Kidney epithelial cell (primary cell): ENCODE measurements around the gene AUNIP. TPM values are rescaled to one million over a fixed set of nuclear protein-coding genes. Genes with fewer than 3 reads are reported as not detected.

ENCODE experiments used
- DNase-seq: peaks from one replicate; pipeline ENCODE4 v3.0.0-alpha.2; 2010; ENCODE audit warnings: low read depth
- H3K27me3 ChIP-seq: 2 replicates; pipeline ENCODE4 v1.6.0; 2011; ENCODE audit warnings: low read length; ENCODE audit not compliant: control insufficient read depth, insufficient read depth
- H3K36me3 ChIP-seq: 2 replicates; pipeline ENCODE4 v1.5.1; 2011; ENCODE audit warnings: low read length; ENCODE audit not compliant: control insufficient read depth, insufficient read depth
- H3K4me3 ChIP-seq: 2 replicates; pipeline ENCODE4 v1.5.1; 2011; ENCODE audit warnings: low read depth, mild to moderate bottlenecking, control low read depth, low read length
- CTCF ChIP-seq: IDR thresholded peaks from 2 replicates; pipeline ENCODE4 v1.5.1; 2011; ENCODE audit warnings: mild to moderate bottlenecking, moderate library complexity, low read length, control low read depth, inconsistent platforms; ENCODE audit not compliant: insufficient read depth, poor library complexity, severe bottlenecking
- total RNA-seq: library from RNA; depleted of rRNA; stranded (reverse); fragments of >200 nt; gene quantifications from 2 replicates; pipeline ENCODE4 v1.2.3, GENCODE V29; 2015

Gene AUNIP
- total RNA-seq, 1 donor from 2014 or later, result 1.7 TPM

GRCh38 chr1:25811384-25812082, 47.7 kb downstream of the AUNIP start:
- Histone ChIP-seq H3K27me3 (no peaks in the 10 kb centered on the region), H3K4me3 (no peak overlapping the region), H3K36me3 (no peaks in the 10 kb centered on the region)
- TF ChIP-seq CTCF, result no peak
- no peak for DNase-seq

GRCh38 chr1:25810341-25811299, 48.6 kb downstream of the AUNIP start:
- H3K36me3 ChIP-seq, result no peaks in the 10 kb centered on the region
- no peaks in the 10 kb centered on the region for H3K27me3 ChIP-seq
- no peak overlapping the region for H3K4me3 ChIP-seq
- DNase-seq, result no peak
- TF ChIP-seq CTCF, result peak; percentile 94

GRCh38 chr1:25809929-25810328, 49.3 kb downstream of the AUNIP start:
- no peak for TF ChIP-seq CTCF
- no peaks in the 10 kb centered on the region for H3K36me3 ChIP-seq
- DNase-seq, result no peak

GRCh38 chr1:25809283-25809926, 49.9 kb downstream of the AUNIP start:
- H3K4me3 ChIP-seq, result no peak overlapping the region
- H3K27me3 ChIP-seq, result no peaks in the 10 kb centered on the region
- no peak for TF ChIP-seq CTCF
- no peak for DNase-seq
- H3K36me3 ChIP-seq, result no peaks in the 10 kb centered on the region

More at GRCh38 chr1:25809929-25810328, 49.3 kb downstream of the AUNIP start:
- Histone ChIP-seq H3K4me3 (no peak overlapping the region), H3K27me3 (no peaks in the 10 kb centered on the region)

GRCh38 chr1:25808481-25809244, 50.6 kb downstream of the AUNIP start:
- no peak for DNase-seq
- Histone ChIP-seq H3K36me3 (no peaks in the 10 kb centered on the region), H3K4me3 (no peak overlapping the region), H3K27me3 (no peaks in the 10 kb centered on the region)
- no peak for TF ChIP-seq CTCF
